ENCODE results near the gene CNIH2. TPM values are rescaled to one million over a fixed set of nuclear protein-coding genes. Genes with fewer than 3 reads are reported as not detected.
"Not testable (repeated sequence)": the region's sequence is repeated elsewhere in the genome, so short reads cannot be mapped to it uniquely, and the experiment has no call there.

CNIH2 gene
- total RNA-seq, 4 donors from 2014 or later = 0.41 TPM; not detected in 3

DNA sequence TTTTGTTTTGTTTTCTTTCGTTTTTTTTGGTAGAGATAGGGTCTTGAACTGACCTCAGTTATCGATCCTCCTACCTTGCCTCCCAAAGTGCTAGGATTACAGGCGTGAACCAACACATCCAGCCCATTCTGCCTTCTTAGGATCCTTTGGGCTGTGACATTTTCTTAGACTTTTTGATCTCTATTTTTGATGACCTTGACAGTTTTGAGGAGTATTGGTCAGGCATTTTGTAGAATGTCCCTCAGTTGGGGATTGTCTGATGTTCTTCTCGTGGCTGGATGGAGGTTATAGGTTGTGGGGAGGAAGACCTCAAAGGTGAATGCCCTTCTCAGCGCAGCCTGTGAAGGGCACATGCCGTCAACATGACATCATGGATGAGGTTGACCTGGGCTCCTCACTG lies 29.1 kb upstream of the CNIH2 start:
- no peak for DNase-seq
- in situ Hi-C loops (cut with MboI; ENCODE audit: low pct_ligation_motif_present in 1 of 4, low pct_unique_long_range_greater_than_20kb in 1 of 4, low sequenced_read_pairs in 3 of 4) = no loop called here
- 90% methylated on average over 6 of the region's 6 CpGs; no CpG with 5 or more reads in 1 of the 2 donors for WGBS, 2 donors (ENCODE audit: low coverage in 1 of 2)

GRCh38 chr11:66251809-66252208 lies 26.2 kb upstream of the CNIH2 start:
- DNase-seq = no peak
- TF ChIP-seq CTCF (IDR thresholded peaks at IDR 0.05) = no peak
- no peak for TF ChIP-seq POLR2A (IDR thresholded peaks at IDR 0.05)
- TF ChIP-seq EP300 (IDR thresholded peaks at IDR 0.05; ENCODE audit: low read depth) = no peak
- no peak for TF ChIP-seq POLR2AphosphoS5 (IDR thresholded peaks at IDR 0.05)
- Histone ChIP-seq H3K27me3 (peaks cover 6% of the 10 kb centered on the region), H3K36me3 (no peaks in the 10 kb centered on the region), H3K9me3 (no peaks in the 10 kb centered on the region), H3K4me3 (no peak overlapping the region), H3K4me1 (peaks cover 0 to 5% (median 4%) of the 10 kb centered on the region in 4 donors), H3K27ac (no peak overlapping the region)
- in situ Hi-C loops (cut with MboI; ENCODE audit: low pct_ligation_motif_present in 1 of 4, low pct_unique_long_range_greater_than_20kb in 1 of 4, low sequenced_read_pairs in 3 of 4) = no loop called here
- intact Hi-C loops (cut with DNase I; ENCODE audit: low total_unique reads) = no loop called here
- 76 to 80% methylated on average over 7 of the region's 7 CpGs for whole genome bisulfite sequencing, 2 donors (ENCODE audit: low coverage in 1 of 2)

More for the DNA sequence above, 29.1 kb upstream of the CNIH2 start:
- no peak for TF ChIP-seq POLR2AphosphoS5 (IDR thresholded peaks at IDR 0.05)
- intact Hi-C loops (cut with DNase I; ENCODE audit: low total_unique reads) = no loop called here
- no peak overlapping the region for H3K4me3 ChIP-seq
- H3K27ac ChIP-seq = no peak overlapping the region
- no peaks in the 10 kb centered on the region for H3K36me3 ChIP-seq
- no peaks in the 10 kb centered on the region for H3K9me3 ChIP-seq
- H3K27me3 ChIP-seq = no peaks in the 10 kb centered on the region
- H3K4me1 ChIP-seq = no peaks in the 10 kb centered on the region

- H3K4me1 ChIP-seq = peaks cover 0 to 11% (median 9%) of the 10 kb centered on the region in 4 donors
- 80 to 84% methylated on average over 5 to 6 of the region's 6 CpGs for WGBS, 2 donors (ENCODE audit: low coverage in 1 of 2)
- in situ Hi-C loops (cut with MboI; ENCODE audit: low pct_ligation_motif_present in 1 of 4, low pct_unique_long_range_greater_than_20kb in 1 of 4, low sequenced_read_pairs in 3 of 4); H3K4me3 ChIP-seq; H3K36me3 ChIP-seq; DNase-seq; intact Hi-C loops (cut with DNase I; ENCODE audit: low total_unique reads); H3K27me3 ChIP-seq; H3K27ac ChIP-seq; H3K9me3 ChIP-seq: not testable (repeated sequence)
Measured at GRCh38 chr11:66253081-66253480, 24.9 kb upstream of the CNIH2 start.

DNA sequence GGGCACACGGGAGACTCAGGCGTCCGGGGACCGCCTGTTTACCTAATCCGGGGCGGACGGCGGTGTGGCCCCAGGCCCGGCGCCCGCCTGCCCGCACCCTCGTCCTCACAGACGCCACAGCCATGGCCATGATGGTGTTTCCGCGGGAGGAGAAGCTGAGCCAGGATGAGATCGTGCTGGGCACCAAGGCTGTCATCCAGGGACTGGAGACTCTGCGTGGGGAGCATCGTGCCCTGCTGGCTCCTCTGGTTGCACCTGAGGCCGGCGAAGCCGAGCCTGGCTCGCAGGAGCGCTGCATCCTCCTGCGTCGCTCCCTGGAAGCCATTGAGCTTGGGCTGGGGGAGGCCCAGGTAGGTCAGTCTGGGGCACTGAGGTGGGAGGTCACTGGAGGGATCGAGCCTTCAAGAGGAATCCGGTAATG lies 19.5 kb upstream of the CNIH2 start:
- Histone ChIP-seq H3K4me3 (peak overlapping the region; percentile 67 to 89 (median 80)), H3K36me3 (no peaks in the 10 kb centered on the region), H3K27me3 (peaks cover 7% of the 10 kb centered on the region), H3K27ac (peak overlapping the region; percentile 77 to 92 (median 84)), H3K4me1 (peaks cover 0 to 20% (median 16%) of the 10 kb centered on the region in 4 donors), H3K9me3 (no peaks in the 10 kb centered on the region)
- in situ Hi-C loops (cut with MboI; ENCODE audit: low pct_ligation_motif_present in 1 of 4, low pct_unique_long_range_greater_than_20kb in 1 of 4, low sequenced_read_pairs in 3 of 4) (no loop called here), intact Hi-C loops (cut with DNase I; ENCODE audit: low total_unique reads) (loop anchor here (2.0 kb wide), 1 partner anchor 36 kb away; no protein-coding TSS in a partner anchor)
- peak in 2 of 5 experiments; percentile 18 to 31 for TF ChIP-seq CTCF (IDR thresholded peaks at IDR 0.05)
- no peak for TF ChIP-seq POLR2AphosphoS5 (IDR thresholded peaks at IDR 0.05)
- no peak for TF ChIP-seq POLR2A (IDR thresholded peaks at IDR 0.05)
- WGBS, 2 donors (ENCODE audit: low coverage in 1 of 2) = 6 to 37% methylated on average over 2 to 14 of the region's 28 CpGs
- no peak for DNase-seq

DNA sequence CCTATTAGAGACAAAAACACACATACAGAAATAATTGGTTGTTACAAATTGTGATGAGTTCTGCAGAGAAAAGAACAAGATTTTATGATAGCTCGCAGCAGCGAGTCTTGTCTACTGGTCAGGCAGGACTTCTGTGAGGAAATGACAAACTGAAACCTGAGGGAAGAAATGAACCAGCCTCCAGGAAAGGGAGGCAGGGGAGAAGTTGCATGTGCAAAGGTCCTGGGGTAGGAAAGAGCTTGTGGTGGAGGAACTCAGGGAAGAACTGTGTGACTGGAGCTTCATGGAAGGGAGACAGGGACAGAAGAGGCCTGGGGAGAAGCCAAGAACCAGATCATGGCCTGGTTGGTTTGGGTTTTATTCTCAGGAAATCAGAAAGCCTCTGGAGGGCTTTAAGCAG lies 18.8 kb upstream of the CNIH2 start:
- intact Hi-C loops (cut with DNase I; ENCODE audit: low total_unique reads) = loop anchor here (2.0 kb wide), 1 partner anchor 36 kb away; no protein-coding TSS in a partner anchor
- TF ChIP-seq EP300 (IDR thresholded peaks at IDR 0.05; ENCODE audit: low read depth) (no peak), POLR2A (IDR thresholded peaks at IDR 0.05) (no peak), CTCF (IDR thresholded peaks at IDR 0.05) (no peak), POLR2AphosphoS5 (IDR thresholded peaks at IDR 0.05) (no peak)
- peaks cover 0 to 20% (median 16%) of the 10 kb centered on the region in 4 donors for H3K4me1 ChIP-seq
- DNase-seq = no peak
- in situ Hi-C loops (cut with MboI; ENCODE audit: low pct_ligation_motif_present in 1 of 4, low pct_unique_long_range_greater_than_20kb in 1 of 4, low sequenced_read_pairs in 3 of 4) = no loop called here
- WGBS, 2 donors (ENCODE audit: low coverage in 1 of 2) = 90 to 100% methylated on average over 2 of the region's 2 CpGs
- no peaks in the 10 kb centered on the region for H3K9me3 ChIP-seq
- no peak overlapping the region for H3K4me3 ChIP-seq
- no peak overlapping the region for H3K27ac ChIP-seq
- no peaks in the 10 kb centered on the region for H3K36me3 ChIP-seq
- peaks cover 7% of the 10 kb centered on the region for H3K27me3 ChIP-seq
